Endothelial cell of umbilical vein (primary cell): ENCODE measurements around the gene TMC1. TPM values are rescaled to one million over a fixed set of nuclear protein-coding genes. Genes with fewer than 3 reads are reported as not detected.

Experiments used
- BruUV-seq: library from RNA; stranded (reverse); fragments of 400-500 nt; replicated peaks from 2 replicates; lab custom pipeline; 2021; lab: Mats Ljungman, UMichigan
- CTCF ChIA-PET: fragments of 300-600, 350-600 bp; sonication (Branson Sonifier 250); formaldehyde crosslinking; loops from one replicate; lab custom pipeline; 2021; ENCODE audit warnings: antibody characterized with exemption, inconsistent platforms; lab: Charles Lee
- POLR2A ChIA-PET: fragments of 300-600, 350-600 bp; sonication (Branson Sonifier 250); formaldehyde crosslinking; loops from one replicate; lab custom pipeline; 2021; ENCODE audit warnings: antibody characterized with exemption, inconsistent platforms; lab: Charles Lee
- DNase-seq: peaks from one replicate; pipeline ENCODE4 v3.0.0-alpha.2; 2011; ENCODE audit warnings: low read depth, low spot score
- FAIRE-seq: peaks from 2 replicates; lab custom pipeline; 2011; peaks lifted over from hg19 to GRCh38; lab: Jason Lieb, UNC
- H2AFZ ChIP-seq: 2 replicates; pipeline ENCODE4 v1.6.0; 2012; ENCODE audit warnings: low read depth, low read length, control low read depth, inconsistent platforms
- H3K27ac ChIP-seq: 2 replicates; pipeline ENCODE4 v1.5.1; 2011; ENCODE audit warnings: low read depth, mild to moderate bottlenecking, control low read depth, low read length, moderate library complexity; ENCODE audit not compliant: insufficient read depth
- H3K27me3 ChIP-seq, 2 experiments: 2 replicates each; pipeline versions ENCODE4 v1.6.0 to v1.6.1; 2011; ENCODE audit warnings: low read length in 2 of 2, mixed read lengths in 1 of 2; ENCODE audit not compliant: control insufficient read depth in 2 of 2, insufficient read depth in 2 of 2
- H3K36me3 ChIP-seq, 2 experiments: 2 replicates in 1 of 2; 3 replicates in 1 of 2; pipeline ENCODE4 v1.5.1; 2011; ENCODE audit warnings: low read length in 2 of 2, mild to moderate bottlenecking in 1 of 2, moderate library complexity in 1 of 2; ENCODE audit not compliant: control insufficient read depth in 2 of 2, insufficient read depth in 2 of 2; ENCODE audit errors: extremely low read depth in 1 of 2
- H3K4me1 ChIP-seq: 3 replicates; pipeline ENCODE4 v1.5.1; 2011; ENCODE audit warnings: mild to moderate bottlenecking, low read length; ENCODE audit not compliant: control insufficient read depth, insufficient read depth; ENCODE audit errors: extremely low read depth
- H3K4me2 ChIP-seq: 2 replicates; pipeline ENCODE4 v1.6.1; 2011; ENCODE audit warnings: low read length, control low read depth, mixed read lengths; ENCODE audit not compliant: insufficient read depth
- H3K4me3 ChIP-seq, 3 experiments: fragments of 200-600 bp in 1 of 3; sonication (generic), shearing (Covaris generic) in 1 of 3; replicated peaks in 1 of 3; 2 replicates each; pipeline ENCODE4 v1.5.1; 2011 to 2016; ENCODE audit warnings: control low read depth in 3 of 3, low read length in 3 of 3, mild to moderate bottlenecking in 2 of 3, inconsistent platforms in 1 of 3, low read depth in 1 of 3, moderate library complexity in 1 of 3; ENCODE audit not compliant: insufficient read depth in 1 of 3
- H3K79me2 ChIP-seq: 2 replicates; pipeline ENCODE4 v1.6.0; 2012; ENCODE audit warnings: low read length, inconsistent platforms; ENCODE audit not compliant: control insufficient read depth, insufficient read depth
- H3K9ac ChIP-seq: replicated peaks from 2 replicates; pipeline ENCODE3; 2011; ENCODE audit warnings: low read length, control low read depth; ENCODE audit not compliant: insufficient read depth; ENCODE audit errors: extremely low read depth
- H3K9me1 ChIP-seq: replicated peaks from 3 replicates; pipeline ENCODE4 v1.6.0; 2011; ENCODE audit warnings: mild to moderate bottlenecking, low read length; ENCODE audit not compliant: control insufficient read depth, insufficient read depth; ENCODE audit errors: extremely low read depth
- H3K9me3 ChIP-seq: replicated peaks from 2 replicates; pipeline ENCODE4 v1.5.1; 2012; ENCODE audit warnings: low read length, inconsistent platforms; ENCODE audit not compliant: control insufficient read depth, insufficient read depth
- H4K20me1 ChIP-seq: replicated peaks from 2 replicates; pipeline ENCODE3; 2011; ENCODE audit warnings: mild to moderate bottlenecking, low read length; ENCODE audit not compliant: control insufficient read depth, insufficient read depth; ENCODE audit errors: extremely low read depth
- CTCF ChIP-seq, 2 donors: IDR thresholded peaks; 1 replicate in 1 of 2; 2 replicates in 1 of 2; pipeline ENCODE4 v1.5.1; 2011; ENCODE audit warnings: low read length in 2 of 2, mild to moderate bottlenecking in 2 of 2, moderate library complexity in 2 of 2, control low read depth in 1 of 2, inconsistent platforms in 1 of 2, low read depth in 1 of 2; ENCODE audit not compliant: insufficient read depth in 1 of 2; ENCODE audit errors: extremely low read depth in 1 of 2
- EZH2 ChIP-seq: IDR thresholded peaks from 2 replicates; pipeline ENCODE4 v1.6.1; 2012; ENCODE audit warnings: borderline replicate concordance, low read depth, mild to moderate bottlenecking, moderate library complexity, low read length, inconsistent platforms; ENCODE audit not compliant: severe bottlenecking
- FOS ChIP-seq: IDR thresholded peaks from 2 replicates; pipeline ENCODE4 v1.6.1; 2011; ENCODE audit warnings: mild to moderate bottlenecking, low read length, moderate library complexity, borderline replicate concordance; ENCODE audit not compliant: insufficient read depth
- GATA2 ChIP-seq: IDR thresholded peaks from 2 replicates; pipeline ENCODE4 v1.7.0; 2011; ENCODE audit warnings: low read depth, mild to moderate bottlenecking, moderate library complexity, mixed read lengths, low read length; ENCODE audit not compliant: insufficient read length, insufficient read depth
- JUN ChIP-seq: IDR thresholded peaks from 2 replicates; pipeline ENCODE4 v1.6.1; 2011; ENCODE audit warnings: borderline replicate concordance, low read depth; ENCODE audit not compliant: insufficient read length, insufficient read depth
- MAX ChIP-seq: IDR thresholded peaks from 2 replicates; pipeline ENCODE4 v1.6.1; 2011; ENCODE audit not compliant: insufficient read depth, insufficient read length
- MYC ChIP-seq: IDR thresholded peaks from one replicate; pipeline ENCODE4 v1.6.1; 2011; ENCODE audit warnings: mild to moderate bottlenecking, low read depth, low read length
- POLR2A ChIP-seq: IDR thresholded peaks from 2 replicates; pipeline ENCODE4 v1.6.1; 2012; ENCODE audit warnings: low read depth, mild to moderate bottlenecking, control low read depth, low read length
- POLR2AphosphoS5 ChIP-seq: IDR thresholded peaks from 2 replicates; pipeline ENCODE4 v1.6.1; 2012; ENCODE audit warnings: low read depth, mild to moderate bottlenecking, control low read depth, low read length, moderate library complexity; ENCODE audit not compliant: insufficient read depth
- dilution Hi-C: fragments of 300-500 bp; cut with MboI; formaldehyde crosslinking; loops from one replicate; pipeline ENCODE4 v1.15.0; 2019; ENCODE audit warnings: low sequenced_read_pairs; ENCODE audit not compliant: extremely low pct_ligation_motif_present
- intact Hi-C: fragments of 100-400 bp; cut with micrococcal nuclease; formaldehyde crosslinking; loops from one replicate; pipeline ENCODE4 v1.10.0; 2022
- polyA plus RNA-seq, 4 experiments: library from polyadenylated mRNA; depleted of rRNA in 3 of 4; stranded (reverse) in 3 of 4; unstranded in 1 of 4; fragments of >200 nt; gene quantifications; 2 replicates each; pipeline versions ENCODE4 v1.2.1 to v1.2.3, GENCODE V29; 2011 to 2012; ENCODE audit warnings: missing spikeins in 1 of 4
- total RNA-seq: library from RNA; stranded (reverse); gene quantifications from 2 replicates; pipeline ENCODE4 v1.2.3, GENCODE V29; 2021

The TMC1 gene
- total and polyA plus RNA-seq, 2 donors (not counting 3 experiments of a cell fraction or from before 2014, with no cell fraction given): 1.5 TPM; not detected in 1

- H3K9me1 ChIP-seq: no peaks in the 10 kb centered on the region
- no peaks in the 10 kb centered on the region for H4K20me1 ChIP-seq
- peaks cover 4% of the 10 kb centered on the region for H3K4me1 ChIP-seq
- ChIA-PET POLR2A (no interaction called here), CTCF (interaction anchor here (0.7 to 15.1 kb wide), 4 partner anchors 27 to 778 kb away, joined by 3 to 255 read pairs (median 4); no protein-coding TSS in a partner anchor)
- no peak overlapping the region for H3K27ac ChIP-seq
- TF ChIP-seq MYC (no peak), GATA2 (no peak), MAX (no peak), EZH2 (no peak), CTCF (IDR thresholded peaks at IDR 0.05; ENCODE audit: extremely low read depth in 1 of 2, insufficient read depth in 1 of 2, low read depth in 1 of 2, low read length in 2 of 2) (no peak), POLR2AphosphoS5 (no peak), FOS (no peak), JUN (no peak), POLR2A (no peak)
- H3K4me3 ChIP-seq: no peak overlapping the region
- DNase-seq (no peak), FAIRE-seq (peak; percentile 37)
- H3K9me3 ChIP-seq: no peaks in the 10 kb centered on the region
- BruUV-seq: no TSS peak
- H2AFZ ChIP-seq: no peak overlapping the region
- no peak overlapping the region for H3K9ac ChIP-seq
- intact Hi-C loops (no loop called here), dilution Hi-C loops (no loop called here)
- no peaks in the 10 kb centered on the region for H3K79me2 ChIP-seq
- H3K4me2 ChIP-seq: no peak overlapping the region
- H3K27me3 ChIP-seq: peaks cover 0 to 3% of the 10 kb centered on the region in 2 experiments
- no peaks in the 10 kb centered on the region for H3K36me3 ChIP-seq
Observed at GRCh38 chr9:72816666-72817065, 295.3 kb downstream of the TMC1 start.
